IPS-18a (cell line): ENCODE measurements around the gene DUSP28.

ENCODE experiments used
- H3K27ac ChIP-seq: one replicate; pipeline ENCODE4 v1.5.1; 2013; ENCODE audit warnings: low read length
- H3K27me3 ChIP-seq: one replicate; pipeline ENCODE4 v1.6.1; 2013; ENCODE audit warnings: mild to moderate bottlenecking, low read length; ENCODE audit not compliant: control insufficient read depth, insufficient read depth
- H3K36me3 ChIP-seq: one replicate; pipeline ENCODE4 v1.6.1; 2013; ENCODE audit warnings: low read depth, low read length; ENCODE audit not compliant: control insufficient read depth
- H3K4me1 ChIP-seq: one replicate; pipeline ENCODE4 v1.6.1; 2013; ENCODE audit warnings: low read depth, low read length; ENCODE audit not compliant: control insufficient read depth
- H3K4me3 ChIP-seq: one replicate; pipeline ENCODE4 v1.5.1; 2013; ENCODE audit warnings: low read length
- H3K9ac ChIP-seq: one replicate; pipeline ENCODE4 v1.6.1; 2013; ENCODE audit warnings: mild to moderate bottlenecking, low read length, moderate library complexity
- H3K9me3 ChIP-seq: one replicate; pipeline ENCODE4 v1.6.1; 2013; ENCODE audit warnings: low read depth, low read length; ENCODE audit not compliant: control insufficient read depth

Gene DUSP28

GRCh38 chr2:240571314-240571973 lies 11.3 kb downstream of the DUSP28 start:
- Histone ChIP-seq H3K36me3 (no peaks in the 10 kb centered on the region), H3K9me3 (no peaks in the 10 kb centered on the region), H3K4me3 (no peak overlapping the region), H3K9ac (no peak overlapping the region), H3K4me1 (no peaks in the 10 kb centered on the region), H3K27ac (no peak overlapping the region), H3K27me3 (peaks cover 38% of the 10 kb centered on the region)

GRCh38 chr2:240572141-240573031 lies 12.2 kb downstream of the DUSP28 start:
- Histone ChIP-seq H3K4me1 (no peaks in the 10 kb centered on the region), H3K4me3 (no peak overlapping the region), H3K9me3 (no peaks in the 10 kb centered on the region), H3K9ac (no peak overlapping the region), H3K36me3 (no peaks in the 10 kb centered on the region), H3K27me3 (peaks cover 29% of the 10 kb centered on the region), H3K27ac (no peak overlapping the region)

- Histone ChIP-seq H3K27me3 (peaks cover 22% of the 10 kb centered on the region), H3K27ac (no peak overlapping the region), H3K9ac (no peak overlapping the region), H3K9me3 (no peaks in the 10 kb centered on the region), H3K4me3 (no peak overlapping the region), H3K36me3 (no peaks in the 10 kb centered on the region), H3K4me1 (no peaks in the 10 kb centered on the region)
These were observed 12.9 kb downstream of the DUSP28 start for GRCh38 chr2:240573071-240573515.

- H3K4me3 ChIP-seq: no peak overlapping the region
- no peak overlapping the region for H3K9ac ChIP-seq
- no peak overlapping the region for H3K27ac ChIP-seq
- H3K4me1 ChIP-seq: no peaks in the 10 kb centered on the region
- H3K27me3 ChIP-seq: peaks cover 21% of the 10 kb centered on the region
- no peaks in the 10 kb centered on the region for H3K9me3 ChIP-seq
- no peaks in the 10 kb centered on the region for H3K36me3 ChIP-seq
These were observed 13.6 kb downstream of the DUSP28 start for GRCh38 chr2:240573516-240574385.

- Histone ChIP-seq H3K27me3 (peaks cover 13% of the 10 kb centered on the region), H3K4me3 (no peak overlapping the region), H3K36me3 (no peaks in the 10 kb centered on the region), H3K9me3 (no peaks in the 10 kb centered on the region), H3K27ac (no peak overlapping the region), H3K9ac (no peak overlapping the region), H3K4me1 (no peaks in the 10 kb centered on the region)
These were observed 14.4 kb downstream of the DUSP28 start for GRCh38 chr2:240574386-240575100.

- no peaks in the 10 kb centered on the region for H3K36me3 ChIP-seq
These were observed 15.2 kb downstream of the DUSP28 start for GRCh38 chr2:240575101-240575965.

GRCh38 chr2:240576036-240576435 lies 15.9 kb downstream of the DUSP28 start:
- Histone ChIP-seq H3K9me3 (no peaks in the 10 kb centered on the region), H3K27me3 (no peaks in the 10 kb centered on the region), H3K9ac (no peak overlapping the region), H3K4me1 (no peaks in the 10 kb centered on the region), H3K27ac (no peak overlapping the region), H3K36me3 (no peaks in the 10 kb centered on the region), H3K4me3 (no peak overlapping the region)

More at GRCh38 chr2:240575101-240575965, 15.2 kb downstream of the DUSP28 start:
- Histone ChIP-seq H3K4me1 (no peaks in the 10 kb centered on the region), H3K9ac (no peak overlapping the region), H3K4me3 (no peak overlapping the region), H3K27ac (no peak overlapping the region), H3K27me3 (peaks cover 5% of the 10 kb centered on the region), H3K9me3 (no peaks in the 10 kb centered on the region)

- Histone ChIP-seq H3K4me3 (no peak overlapping the region), H3K9ac (no peak overlapping the region), H3K36me3 (no peaks in the 10 kb centered on the region), H3K27me3 (no peaks in the 10 kb centered on the region), H3K4me1 (no peaks in the 10 kb centered on the region), H3K27ac (no peak overlapping the region), H3K9me3 (no peaks in the 10 kb centered on the region)
These were observed 16.5 kb downstream of the DUSP28 start for GRCh38 chr2:240576436-240577205.

GRCh38 chr2:240577281-240578109 lies 17.3 kb downstream of the DUSP28 start:
- Histone ChIP-seq H3K9ac (no peak overlapping the region), H3K27me3 (no peaks in the 10 kb centered on the region), H3K27ac (no peak overlapping the region), H3K9me3 (no peaks in the 10 kb centered on the region), H3K36me3 (no peaks in the 10 kb centered on the region), H3K4me1 (no peaks in the 10 kb centered on the region), H3K4me3 (no peak overlapping the region)
